Measurements from ENCODE around the gene OSBPL2.

- TF ChIP-seq ATF3 (IDR thresholded peaks at IDR 0.05) (no peak), CTCF (IDR thresholded peaks at IDR 0.05; ENCODE audit: low read depth, low read length, missing input control) (no peak)
These were observed 43.8 kb downstream of the OSBPL2 start for GRCh38 chr20:62282103-62282502.

All from liver (tissue), 3 donors.